Bronchial epithelial cell (primary cell): ENCODE data around the gene NR1I2. TPM values are rescaled to one million over a fixed set of nuclear protein-coding genes. Genes with fewer than 3 reads are reported as not detected.

Source experiments
- DNase-seq: peaks from one replicate; pipeline ENCODE4 v3.0.0-alpha.2; 2010; ENCODE audit warnings: low read depth
- FAIRE-seq: peaks from 2 replicates; lab custom pipeline; 2011; peaks lifted over from hg19 to GRCh38; lab: Jason Lieb, UNC
- H3K27me3 ChIP-seq: 2 replicates; pipeline ENCODE4 v1.5.1; 2011; ENCODE audit warnings: low read length; ENCODE audit not compliant: control insufficient read depth, insufficient read depth
- H3K36me3 ChIP-seq: 2 replicates; pipeline ENCODE4 v1.5.1; 2011; ENCODE audit warnings: low read length; ENCODE audit not compliant: control insufficient read depth, insufficient read depth
- H3K4me3 ChIP-seq: 2 replicates; pipeline ENCODE4 v1.5.1; 2011; ENCODE audit warnings: mild to moderate bottlenecking, low read depth, low read length, control low read depth
- total RNA-seq: library from RNA; depleted of rRNA; stranded (reverse); fragments of >200 nt; gene quantifications from 2 replicates; pipeline ENCODE4 v1.2.1, GENCODE V29; 2014
- TF ChIP-seq, protein P1 (sequence below): IDR thresholded peaks from 2 replicates; pipeline ENCODE4 v1.5.1; 2011; ENCODE audit warnings: mild to moderate bottlenecking, moderate library complexity, low read length, control low read depth, inconsistent platforms; ENCODE audit not compliant: insufficient read depth, severe bottlenecking

Gene NR1I2
- total RNA-seq, 1 donor from 2014 or later = not detected

DNA sequence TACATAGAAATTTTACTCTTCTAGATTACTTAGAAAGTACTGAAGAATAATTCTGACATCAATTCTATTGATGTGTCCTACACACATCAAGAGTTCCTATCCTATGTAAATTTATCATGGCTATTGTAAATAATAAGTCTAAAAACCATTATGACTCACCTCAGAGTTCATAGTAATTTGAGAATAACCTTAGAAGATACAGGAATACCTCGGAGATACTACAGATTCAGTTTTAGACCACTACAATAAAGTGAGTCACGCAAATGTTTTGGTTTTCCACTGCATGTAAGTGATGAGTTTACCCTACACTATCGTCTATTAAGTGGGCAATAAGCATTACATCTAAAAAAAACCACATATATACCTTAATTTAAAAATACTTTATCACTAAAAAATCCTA is 74.8 kb downstream of the NR1I2 start:
- DNase-seq (peak; percentile 20), FAIRE-seq (no peak)
- H3K27me3 ChIP-seq = no peaks in the 10 kb centered on the region
- peaks cover 1% of the 10 kb centered on the region for H3K36me3 ChIP-seq
- TF ChIP-seq, protein P1, sequence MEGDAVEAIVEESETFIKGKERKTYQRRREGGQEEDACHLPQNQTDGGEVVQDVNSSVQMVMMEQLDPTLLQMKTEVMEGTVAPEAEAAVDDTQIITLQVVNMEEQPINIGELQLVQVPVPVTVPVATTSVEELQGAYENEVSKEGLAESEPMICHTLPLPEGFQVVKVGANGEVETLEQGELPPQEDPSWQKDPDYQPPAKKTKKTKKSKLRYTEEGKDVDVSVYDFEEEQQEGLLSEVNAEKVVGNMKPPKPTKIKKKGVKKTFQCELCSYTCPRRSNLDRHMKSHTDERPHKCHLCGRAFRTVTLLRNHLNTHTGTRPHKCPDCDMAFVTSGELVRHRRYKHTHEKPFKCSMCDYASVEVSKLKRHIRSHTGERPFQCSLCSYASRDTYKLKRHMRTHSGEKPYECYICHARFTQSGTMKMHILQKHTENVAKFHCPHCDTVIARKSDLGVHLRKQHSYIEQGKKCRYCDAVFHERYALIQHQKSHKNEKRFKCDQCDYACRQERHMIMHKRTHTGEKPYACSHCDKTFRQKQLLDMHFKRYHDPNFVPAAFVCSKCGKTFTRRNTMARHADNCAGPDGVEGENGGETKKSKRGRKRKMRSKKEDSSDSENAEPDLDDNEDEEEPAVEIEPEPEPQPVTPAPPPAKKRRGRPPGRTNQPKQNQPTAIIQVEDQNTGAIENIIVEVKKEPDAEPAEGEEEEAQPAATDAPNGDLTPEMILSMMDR = no peak
- H3K4me3 ChIP-seq = no peak overlapping the region

DNA sequence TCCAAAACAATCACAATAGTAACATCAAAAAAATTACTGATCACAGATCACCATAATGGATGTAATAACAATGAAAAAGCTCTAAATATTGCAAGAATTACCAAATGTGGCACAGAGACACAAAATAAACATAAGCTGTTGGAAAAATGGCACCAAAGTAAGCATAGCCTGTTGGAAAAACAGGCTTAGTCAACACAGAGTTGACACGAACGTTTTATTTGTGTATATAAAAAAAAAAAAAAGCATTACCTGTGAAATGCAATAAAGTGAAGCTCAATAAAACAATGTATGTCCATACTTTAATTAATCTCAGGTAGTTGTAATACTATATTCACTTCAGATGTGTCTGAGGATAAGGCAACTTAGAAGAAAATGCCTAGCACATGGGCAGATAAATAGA is 77.1 kb downstream of the NR1I2 start:
- no peak for FAIRE-seq
- Histone ChIP-seq H3K27me3 (no peaks in the 10 kb centered on the region), H3K4me3 (no peak overlapping the region), H3K36me3 (peaks cover 6% of the 10 kb centered on the region)
- no peak for DNase-seq
- TF ChIP-seq, protein P1 = no peak

DNA sequence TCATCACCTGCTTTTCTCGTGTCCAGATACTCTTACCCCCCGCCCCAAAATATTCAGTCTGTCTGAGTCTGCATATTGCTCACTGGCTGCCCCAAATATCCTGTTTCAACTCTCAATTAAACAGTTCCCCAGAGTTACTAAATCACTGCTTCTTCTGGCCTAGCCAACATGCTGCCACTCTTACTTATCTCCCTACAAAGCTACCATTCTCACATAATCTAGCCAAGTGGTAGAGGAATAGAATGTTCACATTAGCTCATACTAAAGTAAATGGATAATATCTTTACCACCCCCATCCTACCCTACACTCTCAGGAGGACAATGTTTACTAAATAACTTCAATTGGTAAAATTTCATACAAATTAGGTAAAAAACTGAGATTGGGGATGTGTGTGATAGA is 77.8 kb downstream of the NR1I2 start:
- Histone ChIP-seq H3K27me3 (no peaks in the 10 kb centered on the region), H3K36me3 (peaks cover 6% of the 10 kb centered on the region), H3K4me3 (no peak overlapping the region)
- DNase-seq = no peak
- TF ChIP-seq, protein P1 = no peak
- FAIRE-seq = no peak

DNA sequence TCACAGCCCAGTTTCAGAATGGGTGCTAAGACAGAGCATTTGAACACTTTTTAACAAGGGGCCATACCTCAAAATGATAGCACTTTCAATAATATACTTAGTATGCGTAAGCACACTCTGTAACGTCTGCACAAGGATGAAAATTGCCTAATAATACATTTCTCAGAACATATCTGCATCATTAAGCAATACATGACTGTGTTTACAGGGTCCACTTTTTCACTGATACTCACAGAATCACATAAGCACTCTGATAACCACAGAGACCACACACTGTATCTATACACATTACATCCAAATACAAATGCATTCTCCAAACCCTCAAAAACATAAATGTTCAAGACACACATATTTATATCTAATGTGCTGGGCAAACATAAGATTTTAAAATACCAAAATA is 79.8 kb downstream of the NR1I2 start:
- FAIRE-seq (no peak), DNase-seq (no peak)
- no peaks in the 10 kb centered on the region for H3K27me3 ChIP-seq
- H3K4me3 ChIP-seq = no peak overlapping the region
- TF ChIP-seq, protein P1 = no peak
- H3K36me3 ChIP-seq = peaks cover 5% of the 10 kb centered on the region

DNA sequence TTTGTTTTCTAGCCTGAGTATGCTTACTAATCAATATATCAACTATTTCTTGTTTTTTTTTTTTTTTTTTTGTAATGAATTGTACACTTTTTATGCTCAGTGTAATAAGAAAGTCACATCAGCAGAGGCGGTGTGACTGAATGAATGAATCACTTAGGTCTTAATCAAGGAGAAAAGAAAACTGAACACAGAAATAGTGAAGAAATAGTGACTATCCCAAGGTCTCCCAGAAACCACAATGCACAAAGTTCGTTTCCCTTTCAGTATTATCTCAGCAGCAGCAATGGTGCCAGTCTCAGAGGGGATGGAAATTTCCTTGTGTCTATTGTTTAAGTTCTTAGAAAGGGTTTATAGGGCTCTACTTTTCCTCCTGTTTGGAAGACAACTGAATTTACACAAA is 80.7 kb downstream of the NR1I2 start:
- H3K36me3 ChIP-seq = peaks cover 5% of the 10 kb centered on the region
- H3K4me3 ChIP-seq = no peak overlapping the region
- DNase-seq (no peak), FAIRE-seq (no peak)
- TF ChIP-seq, protein P1 = no peak
- no peaks in the 10 kb centered on the region for H3K27me3 ChIP-seq

DNA sequence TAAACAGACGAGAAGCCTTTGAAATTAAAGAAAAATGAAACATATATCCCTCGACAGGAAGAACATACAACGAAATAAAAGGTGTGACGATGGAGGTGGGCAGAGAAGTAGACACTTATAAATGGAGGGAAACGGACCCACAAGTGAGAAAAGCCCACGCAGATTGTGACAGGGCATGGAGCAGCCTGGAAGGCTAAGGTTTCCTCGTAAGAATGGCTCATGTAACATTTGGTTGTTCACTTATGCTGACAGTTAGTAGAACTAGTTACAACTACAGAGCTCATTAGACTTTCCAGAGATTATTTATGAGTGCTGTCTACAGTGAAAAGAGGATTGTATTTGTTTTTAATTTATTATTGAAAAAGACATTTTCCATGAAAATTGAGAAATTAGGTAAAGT is 82.6 kb downstream of the NR1I2 start:
- no peak for FAIRE-seq
- no peak for DNase-seq
- Histone ChIP-seq H3K27me3 (no peaks in the 10 kb centered on the region), H3K4me3 (no peak overlapping the region), H3K36me3 (peaks cover 5% of the 10 kb centered on the region)
- TF ChIP-seq, protein P1 = no peak

Other genes starting within 250 kb of the NR1I2 start
- gene CD80, start 222.5 kb upstream of the NR1I2 start, total RNA-seq = not detected in 2 replicates
- gene ADPRH, start 202.6 kb upstream of the NR1I2 start, total RNA-seq = 0.53 and 2.7 TPM in 2 replicates
- gene PLA1A, start 184.2 kb upstream of the NR1I2 start, total RNA-seq = not detected in 2 replicates
- gene POPDC2, start 121.5 kb upstream of the NR1I2 start, total RNA-seq = 0.26 TPM in 1 of 2 replicates, not detected in the other
- 10.0 and 46.2 TPM in 2 replicates for gene COX17, start 104.7 kb upstream of the NR1I2 start, total RNA-seq
- not detected in 2 replicates for gene CFAP91, start 79.1 kb upstream of the NR1I2 start, total RNA-seq